ENCODE data around the gene GBGT1. TPM values are rescaled to one million over a fixed set of nuclear protein-coding genes. Genes with fewer than 3 reads are reported as not detected.

Gene GBGT1
- polyA plus RNA-seq, 1 donor from 2014 or later, result not detected

- Histone ChIP-seq H3K27me3 (ENCODE audit: insufficient read depth, low read depth, low read length) (peaks cover 7% of the 10 kb centered on the region), H3F3A (ENCODE audit: insufficient read depth, low read length, poor library complexity, severe bottlenecking) (no peaks in the 10 kb centered on the region), H3K79me2 (replicated peaks; ENCODE audit: insufficient read depth, low read length) (no peaks in the 10 kb centered on the region), H3K9ac (ENCODE audit: low read length) (no peak overlapping the region), H3K4me3 (ENCODE audit: low read length) (no peak overlapping the region), H4K20me1 (ENCODE audit: insufficient read depth) (no peaks in the 10 kb centered on the region), H3K4me2 (ENCODE audit: low read length) (no peak overlapping the region), H3K9me3 (ENCODE audit: low read length) (no peaks in the 10 kb centered on the region), H2AFZ (ENCODE audit: low read depth, low read length) (no peak overlapping the region), H3K9me2 (ENCODE audit: insufficient read depth, low read length) (no peaks in the 10 kb centered on the region), H3K36me3 (ENCODE audit: insufficient read depth, low read length) (no peaks in the 10 kb centered on the region), H3K27ac (ENCODE audit: low read length) (no peak overlapping the region)
- TF ChIP-seq POLR2AphosphoS5 (IDR thresholded peaks at IDR 0.05), result no peak
- TF ChIP-seq CTCF (IDR thresholded peaks at IDR 0.05; ENCODE audit: poor library complexity, severe bottlenecking), result peak; percentile 33
- no peak for TF ChIP-seq MXI1 (conservative IDR thresholded peaks at IDR 0.05; ENCODE audit: poor library complexity, severe bottlenecking)
- TF ChIP-seq REST (IDR thresholded peaks at IDR 0.05; ENCODE audit: borderline replicate concordance), result no peak
These were observed 24.5 kb upstream of the GBGT1 start for GRCh38 chr9:133188006-133188842.

GRCh38 chr9:133187561-133188005 is 23.9 kb upstream of the GBGT1 start:
- no peaks in the 10 kb centered on the region for H4K20me1 ChIP-seq (ENCODE audit: insufficient read depth)
- no peaks in the 10 kb centered on the region for H3K9me2 ChIP-seq (ENCODE audit: insufficient read depth, low read length)
- H3K36me3 ChIP-seq (ENCODE audit: insufficient read depth, low read length), result no peaks in the 10 kb centered on the region
- no peaks in the 10 kb centered on the region for H3K79me2 ChIP-seq (replicated peaks; ENCODE audit: insufficient read depth, low read length)
- no peak overlapping the region for H3K9ac ChIP-seq (ENCODE audit: low read length)
- H3K27me3 ChIP-seq (ENCODE audit: insufficient read depth, low read depth, low read length), result peaks cover 7% of the 10 kb centered on the region
- H2AFZ ChIP-seq (ENCODE audit: low read depth, low read length), result no peak overlapping the region
- no peak overlapping the region for H3K4me3 ChIP-seq (ENCODE audit: low read length)
- no peaks in the 10 kb centered on the region for H3K9me3 ChIP-seq (ENCODE audit: low read length)
- no peak overlapping the region for H3K4me2 ChIP-seq (ENCODE audit: low read length)
- TF ChIP-seq RAD21 (conservative IDR thresholded peaks at IDR 0.05) (no peak), TAF1 (IDR thresholded peaks at IDR 0.05; ENCODE audit: low read depth) (no peak), CTCF (IDR thresholded peaks at IDR 0.05; ENCODE audit: poor library complexity, severe bottlenecking) (no peak), MXI1 (conservative IDR thresholded peaks at IDR 0.05; ENCODE audit: poor library complexity, severe bottlenecking) (no peak), POLR2AphosphoS5 (IDR thresholded peaks at IDR 0.05) (no peak), EP300 (conservative IDR thresholded peaks at IDR 0.05; ENCODE audit: poor library complexity, severe bottlenecking) (no peak), SMC3 (conservative IDR thresholded peaks at IDR 0.05; ENCODE audit: poor library complexity) (no peak), REST (IDR thresholded peaks at IDR 0.05; ENCODE audit: borderline replicate concordance) (no peak), EZH2 (IDR thresholded peaks at IDR 0.05; ENCODE audit: borderline replicate concordance, insufficient read depth, low read length, poor library complexity, severe bottlenecking) (no peak)
- H3F3A ChIP-seq (ENCODE audit: insufficient read depth, low read length, poor library complexity, severe bottlenecking), result no peaks in the 10 kb centered on the region
- H3K27ac ChIP-seq (ENCODE audit: low read length), result no peak overlapping the region
